Thymus (tissue), 11 donors: Measurements from ENCODE around the gene CXXC4. TPM values are rescaled to one million over a fixed set of nuclear protein-coding genes. Genes with fewer than 3 reads are reported as not detected.

Experiments used
- DNase-seq, 9 donors: peaks; one replicate each; pipeline ENCODE4 v3.0.0-alpha.2; 2013; ENCODE audit warnings: low spot score in 9 of 9, low read depth in 6 of 9, missing footprints in 1 of 9
- H3K27ac ChIP-seq, 2 donors: one replicate each; pipeline ENCODE4 v1.5.1; 2013; ENCODE audit warnings: control low read depth in 1 of 2, low read depth in 1 of 2, low read length in 1 of 2, mild to moderate bottlenecking in 1 of 2, moderate library complexity in 1 of 2
- H3K27me3 ChIP-seq, 2 donors: one replicate each; pipeline ENCODE4 v1.5.1; 2013; ENCODE audit warnings: low read length in 1 of 2; ENCODE audit not compliant: control insufficient read depth in 2 of 2, insufficient read depth in 1 of 2
- H3K36me3 ChIP-seq, 2 donors: one replicate each; pipeline ENCODE4 v1.5.1; 2013; ENCODE audit warnings: low read length in 1 of 2, mild to moderate bottlenecking in 1 of 2, moderate library complexity in 1 of 2; ENCODE audit not compliant: control insufficient read depth in 2 of 2, insufficient read depth in 2 of 2
- H3K4me1 ChIP-seq, 2 donors: one replicate each; pipeline ENCODE4 v1.5.1; 2013; ENCODE audit warnings: low read length in 2 of 2; ENCODE audit not compliant: control insufficient read depth in 2 of 2, insufficient read depth in 2 of 2
- H3K4me3 ChIP-seq, 2 donors: one replicate each; pipeline ENCODE4 v1.5.1; 2013; ENCODE audit warnings: low read length in 2 of 2, control low read depth in 1 of 2, mild to moderate bottlenecking in 1 of 2
- H3K9me3 ChIP-seq, 2 donors: one replicate each; pipeline ENCODE4 v1.5.1; 2013; ENCODE audit warnings: low read length in 1 of 2, mild to moderate bottlenecking in 1 of 2; ENCODE audit not compliant: control insufficient read depth in 2 of 2, insufficient read depth in 1 of 2
- WGBS: extraction: QIAGEN DNeasy Blood & Tissue Kit; methylation state at CpG from one replicate; pipeline ENCODE4 v1.1.7; 2013; 5-methylcytosine and 5-hydroxymethylcytosine counted together
- polyA plus RNA-seq: library from polyadenylated mRNA; stranded (reverse); fragments of 200-250 nt; gene quantifications from one replicate; pipeline ENCODE4 v1.2.3, GENCODE V29; 2013
- total RNA-seq: library from RNA; stranded (reverse); fragments of 120-200 nt; gene quantifications from one replicate; pipeline ENCODE4 v1.2.4, GENCODE V29; 2013
- donor health status: healthy.

CXXC4 gene
- total and polyA plus RNA-seq, 2 donors, result 0.57 to 1.2 TPM

DNA sequence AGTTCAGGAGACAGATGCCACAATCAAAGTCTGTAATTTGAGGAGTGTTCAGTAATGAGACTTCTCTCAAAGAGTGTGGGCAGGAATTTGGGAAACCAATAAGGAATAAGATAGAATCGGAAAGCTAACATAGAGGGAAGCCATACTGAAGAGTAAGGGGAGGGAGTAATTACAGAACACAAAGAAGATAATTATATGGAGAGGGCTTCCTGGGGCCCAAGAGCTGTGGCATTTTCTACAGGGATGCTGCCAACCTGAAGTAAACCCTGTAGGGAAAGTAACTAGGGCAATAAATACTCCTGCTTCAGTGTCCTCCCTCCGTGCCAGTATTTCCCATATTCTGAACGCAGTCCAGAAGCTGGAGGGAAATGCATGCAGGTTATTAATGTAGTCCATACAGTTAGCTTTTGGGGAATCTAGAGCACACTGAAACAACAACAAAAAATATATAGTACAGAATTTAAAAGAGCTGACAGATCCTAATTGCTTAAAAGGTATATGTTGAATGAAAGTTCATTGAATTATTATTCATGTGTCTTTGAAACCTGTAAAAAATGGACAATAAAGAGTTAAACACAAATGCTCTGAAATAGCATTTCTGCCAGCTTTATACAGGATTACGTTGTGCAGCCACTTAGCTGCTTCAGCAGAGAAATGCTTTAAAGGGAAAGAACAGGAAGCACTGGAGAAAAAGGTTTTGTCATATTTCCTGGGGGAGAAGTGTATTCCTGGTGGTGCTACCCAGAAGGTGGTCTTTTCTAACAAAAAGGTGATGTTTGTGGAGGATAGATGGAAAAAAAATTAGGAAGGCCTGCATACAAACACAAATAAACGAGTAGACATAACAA is 48.0 kb downstream of the CXXC4 start:
- WGBS, result 64% methylated on average over 5 of the region's 5 CpGs
- Histone ChIP-seq H3K4me3 (no peak overlapping the region), H3K9me3 (no peaks in the 10 kb centered on the region), H3K27ac (no peak overlapping the region), H3K36me3 (no peaks in the 10 kb centered on the region), H3K27me3 (no peaks in the 10 kb centered on the region), H3K4me1 (no peaks in the 10 kb centered on the region)
- no peak for DNase-seq

DNA sequence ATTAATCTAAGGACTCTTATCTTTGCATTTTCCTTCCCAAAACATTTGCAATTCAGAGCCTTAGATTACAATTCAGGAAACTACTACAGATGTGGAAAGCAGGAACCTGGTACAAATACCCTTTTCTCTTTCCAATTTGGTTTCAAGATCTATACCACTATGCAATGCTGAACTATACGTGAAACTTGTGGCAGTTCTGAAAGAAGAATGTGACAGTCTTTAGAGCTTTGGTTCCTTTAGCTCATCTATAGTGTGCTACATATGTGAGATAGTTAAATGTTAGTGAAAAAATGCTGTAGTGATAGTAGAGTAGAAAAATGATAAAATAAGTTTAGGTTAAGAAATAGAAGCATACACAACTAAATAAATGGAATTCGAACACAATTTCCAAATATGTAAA is 50.0 kb downstream of the CXXC4 start:
- no peak for DNase-seq
- no peaks in the 10 kb centered on the region for H3K27me3 ChIP-seq
- H3K9me3 ChIP-seq, result no peaks in the 10 kb centered on the region
- H3K4me3 ChIP-seq, result no peak overlapping the region
- 57% methylated on average over 2 of the region's 2 CpGs for WGBS
- H3K27ac ChIP-seq, result no peak overlapping the region
- H3K36me3 ChIP-seq, result no peaks in the 10 kb centered on the region
- no peaks in the 10 kb centered on the region for H3K4me1 ChIP-seq

GRCh38 chr4:104436542-104436941 is 58.2 kb downstream of the CXXC4 start:
- H3K27me3 ChIP-seq, result no peaks in the 10 kb centered on the region
- no peak overlapping the region for H3K27ac ChIP-seq
- WGBS, result 91% methylated on average over 2 of the region's 2 CpGs
- no peak overlapping the region for H3K4me3 ChIP-seq
- no peaks in the 10 kb centered on the region for H3K9me3 ChIP-seq
- no peak for DNase-seq
- no peaks in the 10 kb centered on the region for H3K36me3 ChIP-seq
- H3K4me1 ChIP-seq, result no peaks in the 10 kb centered on the region

- Histone ChIP-seq H3K27me3 (no peaks in the 10 kb centered on the region), H3K9me3 (peaks cover 0 to 4% of the 10 kb centered on the region in 2 donors), H3K4me1 (no peaks in the 10 kb centered on the region), H3K4me3 (no peak overlapping the region), H3K27ac (no peak overlapping the region), H3K36me3 (no peaks in the 10 kb centered on the region)
- no peak for DNase-seq
- WGBS, result 94% methylated on average over 2 of the region's 2 CpGs
These were observed 65.4 kb downstream of the CXXC4 start for GRCh38 chr4:104429150-104429741.

DNA sequence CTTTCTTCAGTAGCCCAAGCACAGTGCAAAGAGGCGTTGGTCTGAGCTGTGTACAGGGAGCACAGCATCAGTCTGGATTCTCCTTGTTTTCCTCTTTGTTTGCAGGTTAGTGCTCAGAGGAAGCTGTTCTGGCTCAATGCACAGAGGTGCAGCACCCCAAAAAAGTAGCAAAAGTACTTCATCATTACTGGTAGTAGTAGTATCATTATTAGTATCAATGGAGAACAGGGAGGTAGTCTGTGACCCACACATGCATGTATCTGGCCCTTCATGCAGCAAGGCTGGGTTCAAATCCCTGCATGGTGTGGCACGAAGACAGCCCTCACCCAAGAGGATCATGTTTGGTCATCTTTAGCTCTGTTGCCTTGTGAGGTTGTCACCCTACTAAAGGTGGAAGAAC is 68.7 kb downstream of the CXXC4 start:
- Histone ChIP-seq H3K9me3 (peaks cover 0 to 4% of the 10 kb centered on the region in 2 donors), H3K27me3 (no peaks in the 10 kb centered on the region), H3K36me3 (no peaks in the 10 kb centered on the region), H3K4me3 (no peak overlapping the region), H3K4me1 (no peaks in the 10 kb centered on the region), H3K27ac (no peak overlapping the region)
- 88% methylated on average over 2 of the region's 2 CpGs for WGBS
- DNase-seq, result no peak

DNA sequence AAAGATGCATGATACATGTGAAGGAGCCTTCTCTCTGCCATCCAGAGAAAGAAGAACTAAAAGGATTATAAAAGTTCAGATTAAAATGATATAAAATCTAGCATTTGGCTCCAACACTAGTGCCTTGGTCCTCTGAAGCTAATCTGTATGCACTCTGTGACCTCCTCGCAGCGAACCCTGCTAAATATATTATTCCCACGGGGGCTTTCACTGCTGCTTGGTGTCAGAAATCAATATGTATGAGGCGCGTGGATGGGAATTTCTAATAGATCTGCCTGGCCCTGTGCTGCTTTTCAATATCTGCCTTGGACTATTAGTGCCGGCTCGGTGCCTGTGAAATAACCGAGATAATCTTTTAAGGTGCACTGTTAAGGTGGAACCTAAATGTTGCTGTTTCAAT is 69.7 kb downstream of the CXXC4 start:
- no peaks in the 10 kb centered on the region for H3K27me3 ChIP-seq
- no peak for DNase-seq
- 53% methylated on average over 8 of the region's 8 CpGs for WGBS
- peaks cover 0 to 4% of the 10 kb centered on the region in 2 donors for H3K9me3 ChIP-seq
- no peaks in the 10 kb centered on the region for H3K4me1 ChIP-seq
- H3K27ac ChIP-seq, result no peak overlapping the region
- H3K4me3 ChIP-seq, result no peak overlapping the region
- H3K36me3 ChIP-seq, result no peaks in the 10 kb centered on the region

DNA sequence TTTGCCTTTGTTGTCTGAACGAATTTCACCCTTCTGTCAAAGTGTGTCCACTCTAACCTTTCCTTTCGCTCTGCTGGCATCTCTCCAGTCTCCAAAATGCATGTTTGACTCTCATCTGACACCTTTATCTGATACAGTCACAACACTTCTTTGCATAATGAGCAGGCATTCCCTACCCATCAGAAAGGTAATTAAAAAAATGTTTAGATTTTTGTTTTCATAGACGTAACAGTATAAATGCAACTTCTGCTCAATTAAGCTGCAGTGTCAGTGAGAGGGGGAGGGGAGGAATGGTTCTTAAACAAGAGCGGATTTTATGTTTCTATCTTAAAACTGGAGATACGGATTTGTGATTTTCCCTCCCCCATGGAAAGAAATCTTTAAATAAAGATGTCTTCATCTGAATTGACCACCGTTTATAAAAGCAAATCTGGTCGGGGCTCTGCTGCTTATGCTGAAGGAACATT is 70.2 kb downstream of the CXXC4 start:
- H3K36me3 ChIP-seq, result no peaks in the 10 kb centered on the region
- DNase-seq, result no peak
- 76% methylated on average over 7 of the region's 7 CpGs for WGBS
- no peak overlapping the region for H3K4me3 ChIP-seq
- peaks cover 0 to 4% of the 10 kb centered on the region in 2 donors for H3K9me3 ChIP-seq
- H3K27ac ChIP-seq, result no peak overlapping the region
- no peaks in the 10 kb centered on the region for H3K4me1 ChIP-seq
- H3K27me3 ChIP-seq, result no peaks in the 10 kb centered on the region

DNA sequence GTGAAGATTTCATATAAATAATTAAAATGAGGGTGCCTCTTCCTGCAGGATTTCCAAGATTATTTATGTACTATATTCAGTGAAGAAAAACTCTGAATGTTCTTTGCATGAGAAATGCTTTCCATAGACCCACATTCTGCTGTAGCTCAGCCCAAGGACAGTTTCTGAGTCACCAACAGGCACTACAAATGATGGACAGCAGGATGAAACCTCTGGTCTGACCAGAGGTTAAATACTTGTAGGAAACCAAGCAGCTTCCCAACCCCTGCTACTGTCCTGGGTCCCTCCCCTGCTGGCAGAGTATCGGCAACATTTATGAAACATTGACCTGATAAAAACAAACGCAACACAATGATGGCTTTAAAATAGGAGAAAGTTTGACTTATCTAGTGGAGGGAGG is 73.1 kb downstream of the CXXC4 start:
- no peaks in the 10 kb centered on the region for H3K36me3 ChIP-seq
- WGBS, result 98% methylated on average over 2 of the region's 2 CpGs
- no peak overlapping the region for H3K27ac ChIP-seq
- no peak overlapping the region for H3K4me3 ChIP-seq
- H3K9me3 ChIP-seq, result no peaks in the 10 kb centered on the region
- no peak for DNase-seq
- no peaks in the 10 kb centered on the region for H3K27me3 ChIP-seq
- no peaks in the 10 kb centered on the region for H3K4me1 ChIP-seq

- WGBS, result 54% methylated on average over 5 of the region's 5 CpGs
- Histone ChIP-seq H3K9me3 (no peaks in the 10 kb centered on the region), H3K27ac (no peak overlapping the region), H3K4me1 (no peaks in the 10 kb centered on the region), H3K27me3 (no peaks in the 10 kb centered on the region), H3K36me3 (no peaks in the 10 kb centered on the region), H3K4me3 (no peak overlapping the region)
- DNase-seq, result no peak
These were observed 73.9 kb downstream of the CXXC4 start for GRCh38 chr4:104420766-104421165.
